Measurements from ENCODE around the gene IKZF1.
A peak's percentile ranks its signal among the peaks of the same experiment; 100 is the strongest.

IKZF1 gene

GRCh38 chr7:50307368-50308032 is 3.0 kb downstream of the IKZF1 start:
- DNase-seq (ENCODE audit: low read depth in 2 of 2, low spot score in 1 of 2): peak in 1 of 2 donors; percentile 57

GRCh38 chr7:50308203-50308531 is 3.7 kb downstream of the IKZF1 start:
- no peak for DNase-seq (ENCODE audit: low read depth in 2 of 2, low spot score in 1 of 2)

GRCh38 chr7:50308532-50309385 is 4.2 kb downstream of the IKZF1 start:
- DNase-seq (ENCODE audit: low read depth in 2 of 2, low spot score in 1 of 2): no peak

- no peak for DNase-seq (ENCODE audit: low read depth in 2 of 2, low spot score in 1 of 2)
Measured at GRCh38 chr7:50309721-50310120, 5.2 kb downstream of the IKZF1 start.

GRCh38 chr7:50310361-50310760 is 5.8 kb downstream of the IKZF1 start:
- DNase-seq (ENCODE audit: low read depth in 2 of 2, low spot score in 1 of 2): no peak

- no peak for DNase-seq (ENCODE audit: low read depth in 2 of 2, low spot score in 1 of 2)
Measured at GRCh38 chr7:50310956-50311355, 6.4 kb downstream of the IKZF1 start.

GRCh38 chr7:50312250-50313162 is 8.0 kb downstream of the IKZF1 start:
- DNase-seq (ENCODE audit: low read depth in 2 of 2, low spot score in 1 of 2): no peak

- no peak for DNase-seq (ENCODE audit: low read depth in 2 of 2, low spot score in 1 of 2)
Measured at GRCh38 chr7:50314836-50315592, 10.5 kb downstream of the IKZF1 start.

- no peak for DNase-seq (ENCODE audit: low read depth in 2 of 2, low spot score in 1 of 2)
Measured at GRCh38 chr7:50315739-50316671, 11.5 kb downstream of the IKZF1 start.

GRCh38 chr7:50317221-50317678 is 12.7 kb downstream of the IKZF1 start:
- no peak for DNase-seq (ENCODE audit: low read depth in 2 of 2, low spot score in 1 of 2)

- DNase-seq (ENCODE audit: low read depth in 2 of 2, low spot score in 1 of 2): no peak
Measured at GRCh38 chr7:50317697-50318669, 13.5 kb downstream of the IKZF1 start.

GRCh38 chr7:50321487-50322067 is 17.1 kb downstream of the IKZF1 start:
- DNase-seq (ENCODE audit: low read depth in 2 of 2, low spot score in 1 of 2): no peak

GRCh38 chr7:50324113-50324512 is 19.6 kb downstream of the IKZF1 start:
- no peak for DNase-seq (ENCODE audit: low read depth in 2 of 2, low spot score in 1 of 2)

- DNase-seq (ENCODE audit: low read depth in 2 of 2, low spot score in 1 of 2): no peak
Measured at GRCh38 chr7:50327443-50327842, 22.9 kb downstream of the IKZF1 start.

- DNase-seq (ENCODE audit: low read depth in 2 of 2, low spot score in 1 of 2): no peak
Measured at GRCh38 chr7:50329775-50330174, 25.3 kb downstream of the IKZF1 start.

GRCh38 chr7:50330254-50330653 is 25.7 kb downstream of the IKZF1 start:
- no peak for DNase-seq (ENCODE audit: low read depth in 2 of 2, low spot score in 1 of 2)

GRCh38 chr7:50330696-50331095 is 26.2 kb downstream of the IKZF1 start:
- DNase-seq (ENCODE audit: low read depth in 2 of 2, low spot score in 1 of 2): no peak

- no peak for DNase-seq (ENCODE audit: low read depth in 2 of 2, low spot score in 1 of 2)
Measured at GRCh38 chr7:50331564-50332208, 27.2 kb downstream of the IKZF1 start.
